ENCODE results near the gene ZBTB25. TPM values are rescaled to one million over a fixed set of nuclear protein-coding genes. Genes with fewer than 3 reads are reported as not detected.

The ZBTB25 gene
- polyA plus RNA-seq, 3 donors = 3.2 to 8.7 (median 3.9) TPM

DNA sequence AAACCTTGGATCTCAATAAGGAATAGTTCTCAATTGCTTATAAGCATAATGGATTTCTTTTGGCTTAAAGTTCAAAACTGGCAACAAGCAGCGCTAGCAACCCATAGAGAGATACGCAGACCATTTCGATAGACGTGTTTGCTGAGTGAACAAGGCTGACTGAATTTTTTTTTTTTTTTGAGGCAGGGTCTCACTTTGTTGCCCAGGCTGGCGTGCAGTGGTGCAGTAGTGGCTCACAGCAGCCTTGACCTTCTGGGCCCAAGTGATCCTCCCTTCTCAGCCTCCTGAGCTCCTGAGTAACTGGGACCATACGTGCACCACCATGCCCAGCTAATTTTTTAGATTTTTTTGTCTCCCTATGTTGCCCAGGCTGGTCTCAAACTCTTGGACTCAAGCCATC, 39.8 kb downstream of the ZBTB25 start:
- Mint-ChIP-seq H3K4me3 (no peak overlapping the region), H3K9me3 (peaks cover 0 to 8% (median 2%) of the 10 kb centered on the region in 7 donors), H3K27ac (no peak overlapping the region), H3K27me3 (ENCODE audit: low read depth in 3 of 3) (peaks cover 24 to 38% (median 31%) of the 10 kb centered on the region in 3 donors), H3K4me1 (peaks cover 31% of the 10 kb centered on the region), H3K36me3 (peaks cover 17 to 30% of the 10 kb centered on the region in 2 donors)
- H3K9ac ChIP-seq (ENCODE audit: insufficient read depth, low read length, poor library complexity, severe bottlenecking) = no peak overlapping the region
- no peaks in the 10 kb centered on the region for H4K20me1 ChIP-seq (ENCODE audit: insufficient read depth, low read length)
- TF ChIP-seq, protein P1, sequence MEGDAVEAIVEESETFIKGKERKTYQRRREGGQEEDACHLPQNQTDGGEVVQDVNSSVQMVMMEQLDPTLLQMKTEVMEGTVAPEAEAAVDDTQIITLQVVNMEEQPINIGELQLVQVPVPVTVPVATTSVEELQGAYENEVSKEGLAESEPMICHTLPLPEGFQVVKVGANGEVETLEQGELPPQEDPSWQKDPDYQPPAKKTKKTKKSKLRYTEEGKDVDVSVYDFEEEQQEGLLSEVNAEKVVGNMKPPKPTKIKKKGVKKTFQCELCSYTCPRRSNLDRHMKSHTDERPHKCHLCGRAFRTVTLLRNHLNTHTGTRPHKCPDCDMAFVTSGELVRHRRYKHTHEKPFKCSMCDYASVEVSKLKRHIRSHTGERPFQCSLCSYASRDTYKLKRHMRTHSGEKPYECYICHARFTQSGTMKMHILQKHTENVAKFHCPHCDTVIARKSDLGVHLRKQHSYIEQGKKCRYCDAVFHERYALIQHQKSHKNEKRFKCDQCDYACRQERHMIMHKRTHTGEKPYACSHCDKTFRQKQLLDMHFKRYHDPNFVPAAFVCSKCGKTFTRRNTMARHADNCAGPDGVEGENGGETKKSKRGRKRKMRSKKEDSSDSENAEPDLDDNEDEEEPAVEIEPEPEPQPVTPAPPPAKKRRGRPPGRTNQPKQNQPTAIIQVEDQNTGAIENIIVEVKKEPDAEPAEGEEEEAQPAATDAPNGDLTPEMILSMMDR (IDR thresholded peaks at IDR 0.05) = no peak
- H3K4me2 ChIP-seq (replicated peaks; ENCODE audit: extremely low read depth, low read length, poor library complexity, severe bottlenecking) = no peak overlapping the region
- H3K4me1 ChIP-seq (ENCODE audit: control insufficient read depth in 1 of 2, insufficient read depth in 2 of 2, low read length in 2 of 2) = peaks cover 22 to 26% of the 10 kb centered on the region in 2 donors
- WGBS (ENCODE audit: insufficient coverage) = 97% methylated on average over 6 of the region's 6 CpGs
- no peak overlapping the region for H3K4me3 ChIP-seq (replicated peaks in 1 of 3; ENCODE audit: low read depth in 2 of 3, low read length in 3 of 3)
- H3K79me2 ChIP-seq (ENCODE audit: insufficient read depth, low read length) = no peaks in the 10 kb centered on the region
- H3K36me3 ChIP-seq (replicated peaks in 1 of 2; ENCODE audit: control insufficient read depth in 1 of 2, insufficient read depth in 2 of 2, low read length in 2 of 2) = peaks cover 0 to 5% of the 10 kb centered on the region in 2 donors
- peaks cover 30 to 35% of the 10 kb centered on the region in 2 donors for H3K27me3 ChIP-seq (ENCODE audit: control insufficient read depth in 2 of 2, insufficient read depth in 2 of 2, low read length in 2 of 2)
- H2AFZ ChIP-seq (ENCODE audit: insufficient read depth, low read depth, low read length, poor library complexity, severe bottlenecking) = no peak overlapping the region
- intact Hi-C loops (cut with micrococcal nuclease) = no loop called here
- DNase-seq = no peak
- H3K27ac ChIP-seq (ENCODE audit: low read depth in 1 of 2, low read length in 2 of 2) = no peak overlapping the region
- H3K9me3 ChIP-seq (replicated peaks in 1 of 2; ENCODE audit: control insufficient read depth in 1 of 2, insufficient read depth in 1 of 2, low read length in 2 of 2) = no peaks in the 10 kb centered on the region

DNA sequence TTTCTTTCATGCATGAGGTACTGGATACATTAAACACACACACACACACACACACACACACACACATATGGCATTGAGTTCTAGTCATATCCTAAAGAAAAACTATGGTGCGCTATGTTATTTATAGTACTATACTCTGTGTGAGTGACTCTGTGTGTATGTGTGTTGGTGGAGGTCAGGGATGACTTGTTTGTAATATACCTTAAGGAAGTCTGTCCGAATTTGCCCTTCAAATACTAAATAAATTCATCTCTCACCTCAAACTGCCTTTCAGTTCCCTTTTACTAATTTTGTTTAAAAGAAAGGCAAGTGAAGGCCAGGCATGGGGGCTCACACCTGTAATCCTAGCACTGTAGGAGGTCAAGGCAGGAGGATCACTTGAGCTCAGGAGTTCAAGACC, 40.4 kb downstream of the ZBTB25 start:
- no peaks in the 10 kb centered on the region for H3K79me2 ChIP-seq (ENCODE audit: insufficient read depth, low read length)
- peaks cover 30 to 35% of the 10 kb centered on the region in 2 donors for H3K27me3 ChIP-seq (ENCODE audit: control insufficient read depth in 2 of 2, insufficient read depth in 2 of 2, low read length in 2 of 2)
- intact Hi-C loops (cut with micrococcal nuclease) = no loop called here
- H3K36me3 ChIP-seq (replicated peaks in 1 of 2; ENCODE audit: control insufficient read depth in 1 of 2, insufficient read depth in 2 of 2, low read length in 2 of 2) = peaks cover 1 to 5% of the 10 kb centered on the region in 2 donors
- H3K4me1 ChIP-seq (ENCODE audit: control insufficient read depth in 1 of 2, insufficient read depth in 2 of 2, low read length in 2 of 2) = peaks cover 27% of the 10 kb centered on the region in 2 donors
- peaks cover 17 to 33% of the 10 kb centered on the region in 2 donors for H3K36me3 Mint-ChIP-seq
- no peaks in the 10 kb centered on the region for H4K20me1 ChIP-seq (ENCODE audit: insufficient read depth, low read length)
- H3K4me2 ChIP-seq (replicated peaks; ENCODE audit: extremely low read depth, low read length, poor library complexity, severe bottlenecking) = no peak overlapping the region
- WGBS (ENCODE audit: insufficient coverage) = no CpG with 5 or more reads among the region's 2 CpGs
- H3K4me1 Mint-ChIP-seq = peaks cover 38% of the 10 kb centered on the region
- no peak for DNase-seq
- H3K9ac ChIP-seq (ENCODE audit: insufficient read depth, low read length, poor library complexity, severe bottlenecking) = no peak overlapping the region
- H3K27me3 Mint-ChIP-seq (ENCODE audit: low read depth in 3 of 3) = peaks cover 24 to 35% (median 31%) of the 10 kb centered on the region in 3 donors
- no peak overlapping the region for H3K4me3 ChIP-seq (replicated peaks in 1 of 3; ENCODE audit: low read depth in 2 of 3, low read length in 3 of 3)
- no peak overlapping the region for H3K27ac Mint-ChIP-seq
- H3K9me3 ChIP-seq (replicated peaks in 1 of 2; ENCODE audit: control insufficient read depth in 1 of 2, insufficient read depth in 1 of 2, low read length in 2 of 2) = no peaks in the 10 kb centered on the region
- no peak overlapping the region for H3K4me3 Mint-ChIP-seq
- peaks cover 0 to 8% (median 2%) of the 10 kb centered on the region in 7 donors for H3K9me3 Mint-ChIP-seq
- H3K27ac ChIP-seq (ENCODE audit: low read depth in 1 of 2, low read length in 2 of 2) = no peak overlapping the region
- TF ChIP-seq, protein P1 (IDR thresholded peaks at IDR 0.05) = no peak
- no peak overlapping the region for H2AFZ ChIP-seq (ENCODE audit: insufficient read depth, low read depth, low read length, poor library complexity, severe bottlenecking)

Measured in CD14-positive monocyte (primary cell).